Measurements from ENCODE around the gene SGMS1.

GRCh38 chr10:50508315-50509051 is 115.3 kb downstream of the SGMS1 start:
- no peak for TF ChIP-seq CTCF (IDR thresholded peaks at IDR 0.05)
- TF ChIP-seq YY1 (IDR thresholded peaks at IDR 0.05; ENCODE audit: low read depth) = no peak
- TF ChIP-seq USF1 (IDR thresholded peaks at IDR 0.05; ENCODE audit: borderline replicate concordance, low read depth) = no peak
